Measurements from ENCODE around the gene RNF32. TPM values are rescaled to one million over a fixed set of nuclear protein-coding genes. Genes with fewer than 3 reads are reported as not detected.
"Not testable (repeated sequence)": the region's sequence is repeated elsewhere in the genome, so short reads cannot be mapped to it uniquely, and the experiment has no call there.

The RNF32 gene
- total RNA-seq, 4 donors from 2014 or later = 1.1 to 3.0 (median 2.0) TPM

- peaks cover 39% of the 10 kb centered on the region for H3K27me3 ChIP-seq
- in situ Hi-C loops (cut with MboI; ENCODE audit: low pct_ligation_motif_present in 1 of 4, low pct_unique_long_range_greater_than_20kb in 1 of 4, low sequenced_read_pairs in 3 of 4) = no loop called here
- H3K36me3 ChIP-seq = no peaks in the 10 kb centered on the region
- no peaks in the 10 kb centered on the region for H3K9me3 ChIP-seq
- H3K4me1 ChIP-seq = peaks cover 0 to 29% (median 13%) of the 10 kb centered on the region in 4 donors
- 38 to 45% methylated on average over 3 to 11 of the region's 11 CpGs for WGBS, 2 donors (ENCODE audit: low coverage in 1 of 2)
- DNase-seq = peak; percentile 41
- H3K4me3 ChIP-seq = peak overlapping the region in 3 of 4 donors; percentile 44 to 55 (median 46)
- intact Hi-C loops (cut with DNase I; ENCODE audit: low total_unique reads) = no loop called here
- peak in 1 of 3 donors; percentile 43 for TF ChIP-seq POLR2AphosphoS5 (IDR thresholded peaks at IDR 0.05)
- TF ChIP-seq POLR2A (IDR thresholded peaks at IDR 0.05) = peak; percentile 28
- no peak for TF ChIP-seq EP300 (IDR thresholded peaks at IDR 0.05; ENCODE audit: low read depth)
- peak overlapping the region in 3 of 4 donors; percentile 65 to 81 (median 69) for H3K27ac ChIP-seq
These were observed 23.4 kb upstream of the RNF32 start for GRCh38 chr7:156617215-156617614.

- no peak overlapping the region for H3K4me3 ChIP-seq
- H3K9me3 ChIP-seq = no peaks in the 10 kb centered on the region
- H3K27me3 ChIP-seq = peaks cover 39% of the 10 kb centered on the region
- in situ Hi-C loops (cut with MboI; ENCODE audit: low pct_ligation_motif_present in 1 of 4, low pct_unique_long_range_greater_than_20kb in 1 of 4, low sequenced_read_pairs in 3 of 4) (no loop called here), intact Hi-C loops (cut with DNase I; ENCODE audit: low total_unique reads) (no loop called here)
- WGBS, 2 donors (ENCODE audit: low coverage in 1 of 2) = 95 to 100% methylated on average over 2 to 17 of the region's 18 CpGs
- TF ChIP-seq POLR2AphosphoS5 (IDR thresholded peaks at IDR 0.05) = no peak
- H3K4me1 ChIP-seq = peaks cover 0 to 29% (median 11%) of the 10 kb centered on the region in 4 donors
- peak overlapping the region in 1 of 4 donors; percentile 81 for H3K27ac ChIP-seq
- no peaks in the 10 kb centered on the region for H3K36me3 ChIP-seq
- no peak for DNase-seq
These were observed 22.3 kb upstream of the RNF32 start for GRCh38 chr7:156618078-156618779.

- TF ChIP-seq POLR2A (IDR thresholded peaks at IDR 0.05) (no peak), POLR2AphosphoS5 (IDR thresholded peaks at IDR 0.05) (no peak), EP300 (IDR thresholded peaks at IDR 0.05; ENCODE audit: low read depth) (no peak), CTCF (IDR thresholded peaks at IDR 0.05) (no peak)
- no peak for DNase-seq
- WGBS, 2 donors (ENCODE audit: low coverage in 1 of 2) = 91 to 100% methylated on average over 1 to 14 of the region's 14 CpGs
These were observed 21.7 kb upstream of the RNF32 start for GRCh38 chr7:156618780-156619367.

GRCh38 chr7:156619488-156620290 is 20.9 kb upstream of the RNF32 start:
- Histone ChIP-seq H3K4me1 (peaks cover 0 to 23% (median 4%) of the 10 kb centered on the region in 4 donors), H3K27me3 (peaks cover 39% of the 10 kb centered on the region)
- H3K27ac ChIP-seq; in situ Hi-C loops (cut with MboI; ENCODE audit: low pct_ligation_motif_present in 1 of 4, low pct_unique_long_range_greater_than_20kb in 1 of 4, low sequenced_read_pairs in 3 of 4); intact Hi-C loops (cut with DNase I; ENCODE audit: low total_unique reads); H3K9me3 ChIP-seq; H3K4me3 ChIP-seq; DNase-seq; H3K36me3 ChIP-seq: not testable (repeated sequence)
- 88 to 93% methylated on average over 3 to 13 of the region's 13 CpGs for WGBS, 2 donors (ENCODE audit: low coverage in 1 of 2)

More at GRCh38 chr7:156618780-156619367, 21.7 kb upstream of the RNF32 start:
- Histone ChIP-seq H3K27me3 (peaks cover 39% of the 10 kb centered on the region), H3K4me1 (peaks cover 0 to 25% (median 9%) of the 10 kb centered on the region in 4 donors), H3K9me3 (no peaks in the 10 kb centered on the region), H3K36me3 (no peaks in the 10 kb centered on the region), H3K27ac (no peak overlapping the region), H3K4me3 (no peak overlapping the region)
- in situ Hi-C loops (cut with MboI; ENCODE audit: low pct_ligation_motif_present in 1 of 4, low pct_unique_long_range_greater_than_20kb in 1 of 4, low sequenced_read_pairs in 3 of 4) (no loop called here), intact Hi-C loops (cut with DNase I; ENCODE audit: low total_unique reads) (no loop called here)

GRCh38 chr7:156620291-156620675 is 20.3 kb upstream of the RNF32 start:
- WGBS, 2 donors (ENCODE audit: low coverage in 1 of 2) = 67 to 74% methylated on average over 2 to 3 of the region's 3 CpGs
- intact Hi-C loops (cut with DNase I; ENCODE audit: low total_unique reads) (no loop called here), in situ Hi-C loops (cut with MboI; ENCODE audit: low pct_ligation_motif_present in 1 of 4, low pct_unique_long_range_greater_than_20kb in 1 of 4, low sequenced_read_pairs in 3 of 4) (no loop called here)
- no peaks in the 10 kb centered on the region for H3K36me3 ChIP-seq
- H3K27ac ChIP-seq = no peak overlapping the region
- peaks cover 39% of the 10 kb centered on the region for H3K27me3 ChIP-seq
- DNase-seq = no peak
- TF ChIP-seq POLR2A (IDR thresholded peaks at IDR 0.05) (no peak), POLR2AphosphoS5 (IDR thresholded peaks at IDR 0.05) (no peak), EP300 (IDR thresholded peaks at IDR 0.05; ENCODE audit: low read depth) (no peak), CTCF (IDR thresholded peaks at IDR 0.05) (no peak)
- H3K4me1 ChIP-seq = peaks cover 0 to 19% (median 3%) of the 10 kb centered on the region in 4 donors
- H3K9me3 ChIP-seq = no peaks in the 10 kb centered on the region
- no peak overlapping the region for H3K4me3 ChIP-seq
